IPS-NIHi7 (cell line): Measurements from ENCODE around the gene CORO6.
A peak's percentile ranks its signal among the peaks of the same experiment; 100 is the strongest.

Source experiments
- DNase-seq: peaks from one replicate; pipeline ENCODE4 v3.0.0; 2012; ENCODE audit warnings: mixed read lengths; ENCODE audit errors: extremely low spot score

CORO6 gene

DNA sequence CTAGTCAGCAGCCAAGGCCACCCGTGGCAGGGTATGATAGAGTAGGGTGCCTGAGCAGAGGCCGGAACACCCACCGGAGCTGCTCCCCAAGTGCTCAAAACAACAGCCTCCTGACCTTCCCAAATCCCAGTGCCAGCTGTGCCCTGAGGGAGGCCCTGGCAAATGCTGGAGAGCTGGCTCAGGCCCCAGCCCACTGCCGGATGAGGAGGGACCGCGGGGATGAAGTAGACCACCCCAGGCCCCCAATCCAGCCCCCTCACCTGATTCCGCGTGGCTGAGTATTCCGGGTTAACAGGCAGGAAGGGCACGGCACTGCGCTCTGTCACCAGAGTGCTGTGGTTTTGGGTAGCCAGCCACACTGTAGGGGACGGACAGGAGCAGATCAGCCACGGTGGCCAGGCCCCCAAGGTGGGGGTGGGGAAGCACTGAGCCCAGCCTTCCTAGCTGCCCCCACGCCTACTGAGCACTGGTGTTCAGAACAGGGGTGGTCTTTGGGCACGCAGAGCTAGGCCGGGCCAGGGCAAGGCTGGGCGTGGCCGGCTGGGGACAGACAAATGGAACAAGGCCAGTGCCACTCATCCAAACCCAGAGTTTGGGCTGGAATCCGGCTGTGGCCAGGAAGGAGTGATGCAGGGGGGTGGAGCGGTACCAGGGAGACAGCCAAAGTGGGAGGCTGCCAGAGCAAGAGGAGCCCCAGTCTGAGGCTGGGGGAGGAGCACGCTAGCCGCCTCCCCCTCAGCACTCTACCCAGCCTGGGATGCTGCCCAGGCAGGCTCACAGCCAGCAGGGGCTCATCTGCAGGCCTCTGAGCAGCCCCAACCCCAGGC is 45.1 kb downstream of the CORO6 start:
- DNase-seq: no peak

DNA sequence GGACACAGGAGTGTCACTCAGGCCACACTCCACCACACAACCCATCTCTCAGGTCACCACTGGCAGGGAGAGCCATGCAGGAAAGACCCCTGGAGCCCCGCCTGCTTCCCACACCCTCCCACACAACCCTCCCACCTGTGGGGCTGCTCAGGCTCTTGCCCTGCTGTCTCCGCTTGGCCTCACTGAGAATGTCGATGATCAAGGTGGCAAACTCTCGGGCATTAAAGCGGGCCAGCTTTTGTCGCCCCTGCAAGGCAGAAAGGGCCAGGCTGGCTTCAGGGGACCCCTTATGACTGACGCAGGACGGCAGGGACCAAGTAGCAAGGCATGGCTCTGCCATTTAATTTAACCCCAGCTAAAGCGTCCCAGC is 45.7 kb downstream of the CORO6 start:
- no peak for DNase-seq

DNA sequence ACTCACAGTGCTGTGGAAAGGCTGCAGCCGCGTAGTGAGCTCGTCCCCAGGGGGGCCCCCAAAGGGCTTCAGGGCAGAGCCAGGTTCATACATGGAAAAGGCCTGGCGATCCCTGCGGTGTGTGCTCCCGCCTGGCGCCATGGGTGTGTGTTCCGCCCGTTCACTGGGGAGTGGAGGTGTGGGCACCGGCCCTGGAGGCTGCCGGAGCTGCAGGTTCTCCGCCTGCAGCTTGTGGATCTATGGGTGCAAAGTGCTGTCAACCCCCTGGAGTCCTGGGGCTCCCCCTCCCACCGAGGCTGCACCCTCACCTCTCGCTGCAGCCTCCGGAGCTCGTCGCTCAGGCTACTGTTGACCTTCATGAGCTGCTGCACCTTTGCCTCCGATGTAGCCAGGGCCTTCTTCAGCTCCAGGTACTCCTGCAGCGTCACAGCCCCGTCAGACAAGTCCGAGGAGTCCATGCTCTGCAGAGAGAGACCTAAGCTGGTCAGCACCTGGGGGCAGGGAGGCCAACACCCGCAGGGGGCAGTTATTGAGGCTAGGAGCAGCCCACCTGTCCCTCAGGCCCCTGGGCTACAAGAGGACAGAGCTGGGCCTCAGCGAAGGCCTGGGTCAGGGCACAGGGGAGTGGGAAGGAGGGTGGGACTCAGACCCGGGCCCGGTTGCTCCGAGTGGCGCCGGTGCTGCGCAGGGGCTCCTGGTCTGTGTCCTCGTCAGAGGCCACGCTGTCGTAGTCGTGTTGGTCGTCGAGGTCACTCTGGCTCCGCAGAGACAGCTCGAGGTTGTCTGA is 46.3 kb downstream of the CORO6 start:
- no peak for DNase-seq

DNA sequence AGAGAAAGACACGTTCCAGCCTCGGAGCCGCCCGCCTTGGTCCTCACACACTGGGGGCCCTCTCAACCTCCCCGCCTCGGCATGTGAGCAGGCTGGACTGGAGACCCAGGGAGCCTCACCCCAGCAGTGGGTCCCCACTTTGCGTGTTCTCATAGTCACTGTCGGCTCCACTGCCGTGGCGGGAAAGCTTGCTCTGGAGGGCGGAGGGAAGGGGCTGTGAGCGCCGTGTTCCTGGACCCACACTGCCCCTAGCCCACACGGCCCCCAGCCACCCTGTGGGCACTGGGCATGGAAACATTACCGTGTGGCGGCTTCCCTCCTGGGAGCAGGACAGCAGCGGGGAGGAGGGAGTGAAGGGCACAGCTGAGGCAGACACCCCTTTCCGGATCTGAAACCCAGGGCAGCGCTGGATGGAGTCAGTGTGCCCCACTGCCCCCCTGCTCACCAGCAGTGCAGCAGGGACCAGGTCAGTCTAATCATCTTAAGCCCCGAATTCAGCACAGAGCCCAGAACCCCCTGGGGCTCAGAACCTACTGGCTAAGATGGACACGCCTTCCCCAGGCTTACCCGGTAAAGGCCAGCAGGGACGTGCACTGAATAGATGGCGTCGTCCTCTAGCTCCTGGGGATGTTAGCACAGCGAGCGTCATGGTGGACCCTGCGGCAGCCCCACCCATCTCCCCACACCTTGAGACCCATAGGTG is 47.0 kb downstream of the CORO6 start:
- DNase-seq: no peak

DNA sequence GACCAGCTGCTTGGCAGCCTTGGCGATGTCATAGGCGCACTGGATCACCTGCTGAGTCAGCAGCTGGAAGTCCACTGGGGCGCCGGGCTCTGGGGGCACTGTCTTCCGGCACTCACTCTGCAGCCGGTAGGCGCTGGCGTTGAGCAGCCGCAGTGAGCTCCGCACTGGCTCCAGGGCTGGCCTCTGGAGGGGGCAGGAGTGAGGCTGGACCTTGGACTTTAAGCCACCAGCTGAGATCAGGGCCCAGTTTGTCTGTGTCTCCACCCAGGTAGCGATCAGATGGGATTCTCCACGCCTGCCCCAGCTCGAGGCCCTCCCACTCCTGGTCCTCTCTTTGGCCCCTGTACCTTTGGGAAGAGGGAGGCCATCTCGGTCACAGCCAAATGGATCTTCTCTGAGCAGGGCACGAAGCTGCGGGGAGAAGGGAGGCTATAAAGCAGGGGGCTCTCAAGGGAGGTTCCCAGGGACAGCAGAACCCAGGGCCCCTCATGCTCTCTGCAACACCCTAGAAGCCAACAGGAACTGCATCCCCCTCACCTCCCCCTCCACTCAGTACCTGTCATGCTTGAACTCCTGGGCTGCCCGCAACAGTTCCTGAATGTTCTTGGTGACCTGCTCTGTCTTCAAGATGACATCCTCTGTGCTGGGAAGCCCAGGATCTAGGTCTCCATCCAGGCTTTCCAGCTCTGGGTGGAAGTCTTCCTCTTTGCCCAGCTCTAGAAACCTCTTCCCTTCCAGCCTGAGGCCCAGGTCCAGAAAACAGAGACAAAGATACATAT is 47.8 kb downstream of the CORO6 start:
- DNase-seq: no peak

DNA sequence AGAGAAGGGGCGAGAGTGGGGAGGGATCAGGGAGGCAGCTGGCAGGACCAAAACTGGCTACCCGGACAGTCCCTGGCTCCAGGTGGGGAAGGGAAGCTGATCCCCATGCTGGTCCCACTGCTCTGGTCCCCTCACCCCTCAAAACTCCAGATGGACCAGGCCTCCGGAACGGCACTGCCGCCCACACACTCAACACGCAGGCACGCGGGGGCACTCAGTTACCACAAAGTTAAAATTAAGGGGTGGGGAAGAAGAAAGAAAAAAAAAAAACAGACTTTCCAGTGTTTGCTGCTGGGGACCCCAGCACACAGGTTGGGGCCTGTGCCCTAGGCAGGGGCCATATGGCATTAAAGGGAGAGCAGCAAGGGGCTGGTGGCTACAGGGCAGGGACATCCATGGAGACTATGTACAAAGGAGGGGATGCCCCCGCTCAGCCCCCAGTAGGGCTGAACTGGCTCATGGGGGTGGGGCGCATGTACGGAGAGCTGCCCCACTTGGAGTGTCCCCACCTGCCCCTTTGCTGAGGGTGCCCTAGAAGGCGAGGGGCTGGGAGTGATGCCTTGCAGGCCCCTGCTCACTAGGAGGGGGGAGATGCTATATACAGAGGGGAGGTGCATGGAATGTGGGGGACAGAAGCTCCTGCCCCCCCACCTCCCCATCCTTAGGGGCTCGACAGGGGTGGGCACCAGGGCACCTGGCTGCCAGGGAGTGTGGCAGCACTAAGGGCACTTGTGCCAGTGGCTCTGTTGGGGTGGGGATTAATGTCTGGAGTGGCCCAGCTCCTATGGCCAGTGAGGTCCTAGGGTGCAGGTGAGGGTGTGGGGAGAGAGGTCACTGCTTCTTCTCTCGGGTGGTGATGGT is 48.6 kb downstream of the CORO6 start:
- no peak for DNase-seq

DNA sequence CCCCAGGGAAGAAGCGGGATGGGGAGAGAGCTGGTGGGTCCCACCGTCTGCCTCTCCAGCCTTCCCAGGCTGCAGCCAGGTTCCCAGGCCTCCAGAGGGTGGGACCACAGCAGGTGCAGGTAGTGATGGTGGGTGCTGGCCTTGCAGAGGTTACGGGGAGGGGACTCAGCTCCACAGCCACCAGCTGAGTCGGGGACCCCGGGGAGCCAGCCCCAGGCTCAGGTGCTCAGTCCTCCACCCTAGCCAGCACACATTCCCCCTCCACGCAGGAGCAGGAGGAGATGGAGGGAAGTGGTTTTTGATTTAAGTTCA is 49.2 kb downstream of the CORO6 start:
- DNase-seq: no peak

DNA sequence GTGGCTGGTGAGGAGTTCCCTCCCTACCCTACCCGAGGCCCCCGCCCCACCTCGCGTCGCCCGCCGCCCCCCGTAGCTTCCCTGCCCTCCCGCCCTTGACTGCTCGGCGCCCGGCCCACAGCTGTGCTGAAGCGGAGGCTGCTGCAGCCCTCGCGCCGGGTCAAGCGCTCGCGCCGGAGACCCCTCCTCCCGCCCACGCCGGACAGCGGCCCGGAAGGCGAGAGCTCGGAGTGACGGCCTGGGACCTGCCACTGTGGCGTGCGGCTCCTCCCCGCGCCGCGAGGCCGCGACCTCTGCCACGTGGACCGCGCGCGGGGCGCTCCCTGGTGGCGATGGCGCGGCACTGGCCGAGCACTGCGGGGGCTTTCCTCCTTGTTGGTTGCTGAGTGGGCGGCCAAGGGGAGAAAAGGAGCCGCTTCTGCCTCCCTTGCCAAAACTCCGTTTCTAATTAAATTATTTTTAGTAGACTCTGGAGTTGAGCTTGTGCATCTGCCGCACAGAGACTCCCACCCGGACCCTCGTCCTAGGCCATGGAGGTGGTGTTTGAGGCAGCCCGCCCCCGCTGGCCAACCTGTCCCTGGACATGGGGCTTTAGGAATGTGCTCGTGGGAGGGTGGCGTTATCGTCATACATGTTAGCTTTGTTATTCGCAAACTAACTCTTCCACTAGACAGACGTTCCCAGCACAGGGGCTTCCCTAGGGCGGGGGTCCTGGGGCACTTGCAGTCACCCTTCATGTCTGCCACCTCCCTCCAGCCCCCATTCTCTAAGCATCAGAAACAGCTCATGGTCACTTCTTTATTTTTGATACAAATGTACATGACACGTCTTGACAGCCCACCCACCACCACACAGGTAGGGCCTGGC is 49.8 kb downstream of the CORO6 start:
- DNase-seq: peak; percentile 64

DNA sequence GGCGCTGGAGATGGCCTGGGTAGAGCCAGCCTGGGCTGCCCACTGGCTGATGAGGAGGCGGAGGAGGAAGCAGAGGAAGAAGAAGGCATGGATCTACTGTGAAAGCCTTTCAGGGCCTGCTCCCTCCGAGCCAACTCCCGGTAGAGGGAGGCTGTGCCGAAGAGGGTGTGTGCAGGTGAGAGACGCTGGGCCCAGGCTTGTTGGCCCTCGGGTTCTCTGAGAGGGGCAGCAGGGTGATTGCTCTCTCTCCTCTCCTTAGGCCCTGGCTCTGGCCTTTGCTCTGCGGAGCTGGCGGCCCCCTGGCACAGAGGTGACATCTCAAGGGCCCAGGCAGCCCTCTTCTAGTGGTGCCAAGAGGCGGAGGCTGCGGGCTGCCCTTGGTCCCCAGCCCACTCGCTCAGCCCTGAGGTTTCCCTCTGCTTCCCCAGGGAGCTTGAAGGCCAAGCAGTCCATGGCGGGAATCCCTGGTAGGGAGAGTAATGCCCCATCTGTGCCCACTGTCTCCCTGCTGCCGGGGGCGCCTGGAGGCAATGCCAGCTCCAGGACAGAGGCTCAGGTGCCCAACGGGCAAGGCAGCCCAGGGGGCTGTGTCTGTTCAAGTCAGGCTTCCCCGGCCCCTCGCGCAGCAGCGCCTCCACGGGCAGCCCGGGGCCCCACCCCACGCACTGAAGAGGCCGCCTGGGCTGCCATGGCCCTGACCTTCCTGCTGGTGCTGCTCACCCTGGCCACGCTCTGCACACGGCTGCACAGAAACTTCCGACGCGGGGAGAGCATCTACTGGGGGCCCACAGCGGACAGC is 50.6 kb downstream of the CORO6 start:
- no peak for DNase-seq

DNA sequence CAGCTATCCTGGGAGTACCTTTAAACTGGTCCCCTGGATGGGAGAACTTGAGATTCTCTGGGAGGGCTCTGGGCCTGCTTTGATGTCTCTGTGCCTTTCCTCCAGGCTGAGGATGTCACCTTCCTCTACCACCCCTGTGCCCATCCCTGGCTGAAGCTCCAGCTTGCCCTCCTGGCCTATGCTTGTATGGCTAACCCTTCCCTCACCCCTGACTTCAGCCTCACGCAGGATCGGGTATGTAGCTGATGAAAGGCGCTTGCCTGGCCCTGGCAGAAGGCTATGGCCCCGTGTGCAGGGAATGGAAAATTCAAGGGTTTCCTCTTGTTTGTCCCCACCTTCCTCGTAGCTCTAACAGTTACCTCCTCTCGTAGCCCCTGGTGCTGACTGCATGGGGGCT is 51.2 kb downstream of the CORO6 start:
- no peak for DNase-seq

DNA sequence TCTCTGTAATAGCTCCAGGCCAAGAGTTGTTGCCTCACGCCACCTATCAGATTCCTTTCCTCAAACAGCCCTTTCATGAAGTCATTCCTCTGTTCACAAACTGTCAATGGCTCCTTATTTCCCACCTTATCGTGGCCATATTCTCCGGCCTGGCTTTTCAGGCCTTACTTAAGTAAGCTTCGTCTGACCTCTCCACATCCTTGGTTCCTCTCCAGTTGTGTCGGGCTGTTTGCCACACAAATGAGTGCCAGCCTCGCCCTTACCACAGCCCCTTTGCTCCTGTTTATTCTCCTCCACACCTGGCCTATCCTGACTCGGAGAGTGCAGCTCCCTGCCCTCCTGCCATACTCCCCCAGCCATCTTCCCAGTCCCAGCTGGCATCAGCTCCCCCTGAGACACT is 52.2 kb downstream of the CORO6 start:
- DNase-seq: no peak

DNA sequence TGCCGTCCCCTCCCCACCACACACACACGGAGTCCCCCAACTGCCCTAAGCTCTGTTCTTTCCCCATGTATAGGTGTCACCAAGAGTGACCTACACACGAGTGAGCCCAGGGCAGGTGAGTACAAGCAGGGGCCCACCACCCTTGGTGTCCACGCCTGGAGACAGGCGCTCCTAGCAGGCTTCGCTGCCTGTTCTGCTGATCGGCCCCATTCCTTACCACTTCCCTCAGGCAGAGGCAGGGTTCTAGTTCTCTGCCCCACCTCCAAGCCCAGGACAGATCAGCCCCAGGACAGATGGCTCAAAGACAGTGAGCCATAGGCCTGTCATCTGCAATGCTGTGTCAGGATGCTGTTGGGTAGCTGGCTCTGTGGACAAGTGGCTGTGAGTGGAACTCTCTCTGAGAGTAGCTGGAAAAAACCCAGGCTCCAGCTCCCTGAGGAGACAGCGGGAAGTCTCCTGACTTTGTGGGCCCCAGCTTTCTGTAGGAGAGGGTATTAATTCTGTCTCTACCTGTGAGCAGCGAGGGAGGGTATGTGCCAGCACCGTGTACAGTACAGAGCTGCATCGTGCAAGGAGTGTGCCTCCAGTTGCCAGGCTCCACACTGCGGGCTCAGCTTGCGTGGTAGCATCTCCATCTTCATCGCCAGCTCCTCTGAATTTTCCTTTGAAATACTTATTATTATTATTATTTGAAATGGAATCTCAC is 53.3 kb downstream of the CORO6 start:
- DNase-seq: no peak

DNA sequence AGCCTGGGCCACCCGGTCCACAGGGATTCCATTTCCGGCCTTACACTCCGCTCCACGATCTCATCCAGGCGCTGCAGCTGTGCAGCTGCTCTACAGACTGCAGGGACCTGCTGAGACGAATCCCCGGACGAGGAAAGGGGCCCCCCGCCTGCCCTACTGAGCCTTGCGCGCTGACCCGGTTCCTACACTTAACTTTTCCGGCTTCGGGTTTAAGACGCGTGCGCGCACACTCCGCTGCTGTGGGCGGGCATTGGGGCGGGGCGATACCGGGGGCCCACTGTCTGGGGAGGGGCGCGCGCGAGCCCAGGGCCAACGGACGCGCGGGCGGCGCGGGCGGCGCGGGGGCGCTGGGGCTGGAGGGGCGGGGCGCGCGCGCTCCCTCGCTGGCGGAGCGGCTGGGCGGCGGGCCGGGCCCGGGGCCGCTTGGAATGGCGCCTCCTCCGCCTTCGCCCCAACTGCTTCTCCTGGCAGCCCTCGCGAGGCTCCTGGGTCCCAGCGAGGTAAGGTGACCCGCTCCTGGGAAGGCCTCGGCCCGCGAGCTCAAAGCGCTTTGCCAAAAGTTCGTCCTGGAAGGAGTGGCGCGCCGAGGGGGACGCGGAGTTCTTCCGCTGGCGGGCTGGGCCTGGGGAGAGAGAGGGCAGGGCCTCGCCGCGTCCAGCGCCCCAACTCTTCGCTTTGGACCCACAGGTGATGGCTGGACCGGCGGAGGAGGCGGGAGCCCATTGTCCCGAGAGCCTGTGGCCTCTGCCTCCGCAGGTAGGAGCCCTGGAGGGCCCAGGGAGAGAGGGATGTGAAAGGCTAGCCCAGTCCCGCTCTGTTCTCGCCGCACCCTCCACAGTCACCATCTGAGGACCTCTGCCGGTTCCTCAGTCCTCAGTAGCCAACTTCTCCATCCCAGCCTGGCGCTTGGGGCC is 54.1 kb downstream of the CORO6 start, which contains the start of gene TP53I13:
TSS of gene TP53I13 (plus strand) at position 371 of the 914 bp plus-strand sequence. CDS start at position 429, 58 bp downstream.
- peak; percentile 89 for DNase-seq

DNA sequence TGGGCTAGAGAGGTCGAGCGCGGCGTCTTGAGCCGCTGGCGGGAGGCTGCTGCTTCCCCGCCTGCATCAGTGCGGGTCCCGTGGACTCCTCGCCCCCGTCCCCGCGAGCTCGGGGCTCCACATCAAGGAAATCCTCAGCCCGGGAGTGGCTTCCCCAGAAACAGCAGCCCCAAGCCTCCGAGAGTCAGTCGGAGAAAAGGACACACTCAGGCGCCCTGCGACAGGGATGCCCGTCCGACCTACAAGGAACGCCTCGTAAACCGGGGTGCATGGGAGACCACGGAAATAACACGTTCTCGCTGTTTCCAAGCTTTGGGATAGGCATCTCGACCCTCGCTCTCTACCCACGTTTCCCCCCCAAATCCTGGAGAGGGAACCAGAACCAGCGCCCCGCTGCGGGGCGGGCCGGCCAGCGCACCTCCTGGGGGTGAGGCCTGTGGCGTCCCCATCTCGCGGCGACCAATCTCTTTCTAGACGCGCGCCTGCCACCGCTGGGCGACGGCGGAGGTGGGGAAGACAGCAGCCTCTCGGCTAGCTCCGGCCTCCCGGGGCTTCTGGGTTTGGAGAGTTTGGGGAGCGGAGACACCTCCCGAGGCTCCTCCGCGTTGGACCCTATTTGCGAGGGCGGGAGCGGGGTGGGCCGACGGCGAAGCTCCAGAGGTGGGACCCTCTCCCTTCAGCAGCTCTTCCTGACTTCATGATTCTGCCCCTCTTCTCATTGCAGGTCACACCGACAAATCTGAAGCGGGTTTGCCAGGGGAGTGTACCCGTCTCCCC is 55.0 kb downstream of the CORO6 start:
- DNase-seq: peak; percentile 65

DNA sequence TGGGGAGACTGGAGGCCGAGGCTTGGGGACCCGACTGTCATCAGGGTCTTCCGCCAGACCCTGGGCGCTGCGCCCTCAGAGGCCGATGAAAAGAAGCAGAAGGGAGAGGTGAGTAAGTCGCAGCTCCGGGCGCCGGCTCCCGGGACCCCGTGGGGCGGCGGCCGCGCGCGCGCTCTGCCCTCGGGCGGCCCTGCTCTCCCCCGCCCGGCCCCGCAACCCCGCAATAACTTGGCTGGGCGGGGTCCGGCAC is 55.5 kb downstream of the CORO6 start:
- DNase-seq: no peak

DNA sequence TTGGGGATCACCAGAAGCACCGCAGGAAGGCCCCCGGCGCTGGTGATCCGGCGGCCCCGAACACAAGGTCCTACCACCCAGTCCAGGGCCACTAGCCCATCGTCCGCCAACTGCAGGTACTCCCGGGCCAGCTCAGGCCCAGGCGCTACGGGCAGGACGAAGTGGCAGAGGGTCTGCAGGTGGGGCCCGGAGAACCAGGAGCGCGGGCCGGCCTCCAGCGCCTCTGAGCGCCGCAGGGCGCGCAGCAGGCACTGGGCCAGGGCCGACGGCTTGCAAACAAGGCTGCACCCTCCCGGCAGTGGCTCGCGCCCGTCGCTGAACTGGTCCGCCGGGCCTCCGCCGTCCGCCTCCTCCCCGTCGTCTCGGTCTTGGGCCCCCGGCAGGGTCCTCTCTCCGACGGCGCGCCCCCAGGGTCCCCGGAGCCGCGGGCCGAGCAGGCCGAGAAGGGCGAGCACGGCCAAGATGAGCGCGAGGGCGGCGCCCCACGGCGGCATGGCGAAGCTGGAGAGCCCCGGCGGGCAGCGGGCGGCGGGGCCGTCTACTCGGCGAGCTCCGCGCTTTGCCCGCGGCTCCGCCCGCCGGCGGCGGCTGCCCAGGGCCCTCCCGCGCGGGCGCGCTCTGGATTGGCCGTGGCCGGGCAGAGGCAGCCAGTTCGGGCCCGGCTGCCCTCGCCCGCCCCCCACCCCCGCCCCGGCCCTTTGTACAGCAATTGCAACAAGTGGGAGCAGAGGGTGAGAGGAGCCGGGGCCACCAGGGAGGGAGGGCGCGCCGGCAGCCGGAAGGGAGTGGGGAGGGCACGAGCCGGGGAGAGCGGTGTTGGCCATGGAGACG is 56.0 kb downstream of the CORO6 start, which contains the start of gene ABHD15:
TSS of gene ABHD15 (minus strand) at position 565 of the 831 bp plus-strand sequence. CDS start at position 494, 71 bp downstream.
- DNase-seq: peak; percentile 64
